Body of pancreas (tissue), 4 donors: Measurements from ENCODE around the gene MANBA.

Experiments used
- POLR2A ChIP-seq, 3 donors: fragments of 450-650 bp; IDR thresholded peaks; one replicate each; pipeline ENCODE4 v1.6.1; 2016; ENCODE audit warnings: antibody characterized with exemption in 3 of 3, mild to moderate bottlenecking in 2 of 3
- TF ChIP-seq, protein P1 (sequence below), 7 experiments: fragments of 450-650 bp in 4 of 7; fragments of 200-600 bp in 3 of 7; sonication (generic) in 3 of 7; IDR thresholded peaks; one replicate each; pipeline ENCODE4 v1.5.1; 2016 to 2019; ENCODE audit warnings: antibody characterized with exemption in 7 of 7

DNA sequence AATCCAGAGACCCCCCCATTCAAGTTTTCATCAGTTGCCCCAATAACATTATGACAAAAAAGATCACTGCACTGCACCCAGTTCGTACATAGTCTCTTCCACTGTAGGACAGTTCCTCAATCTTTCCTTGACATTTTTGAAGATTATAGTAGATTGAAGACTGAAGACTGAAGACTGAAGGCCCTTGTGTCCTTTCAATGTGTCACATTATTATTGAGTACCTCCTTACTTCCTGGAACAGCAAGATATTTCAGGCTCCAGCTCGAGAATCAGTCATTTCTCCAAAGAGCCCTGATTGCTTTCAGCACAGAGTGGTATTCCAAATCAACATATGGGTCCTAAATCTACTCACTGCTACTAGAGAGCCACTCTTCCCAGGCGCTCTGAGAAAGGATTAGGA lies 75.0 kb downstream of the MANBA start:
- TF ChIP-seq, protein P1, sequence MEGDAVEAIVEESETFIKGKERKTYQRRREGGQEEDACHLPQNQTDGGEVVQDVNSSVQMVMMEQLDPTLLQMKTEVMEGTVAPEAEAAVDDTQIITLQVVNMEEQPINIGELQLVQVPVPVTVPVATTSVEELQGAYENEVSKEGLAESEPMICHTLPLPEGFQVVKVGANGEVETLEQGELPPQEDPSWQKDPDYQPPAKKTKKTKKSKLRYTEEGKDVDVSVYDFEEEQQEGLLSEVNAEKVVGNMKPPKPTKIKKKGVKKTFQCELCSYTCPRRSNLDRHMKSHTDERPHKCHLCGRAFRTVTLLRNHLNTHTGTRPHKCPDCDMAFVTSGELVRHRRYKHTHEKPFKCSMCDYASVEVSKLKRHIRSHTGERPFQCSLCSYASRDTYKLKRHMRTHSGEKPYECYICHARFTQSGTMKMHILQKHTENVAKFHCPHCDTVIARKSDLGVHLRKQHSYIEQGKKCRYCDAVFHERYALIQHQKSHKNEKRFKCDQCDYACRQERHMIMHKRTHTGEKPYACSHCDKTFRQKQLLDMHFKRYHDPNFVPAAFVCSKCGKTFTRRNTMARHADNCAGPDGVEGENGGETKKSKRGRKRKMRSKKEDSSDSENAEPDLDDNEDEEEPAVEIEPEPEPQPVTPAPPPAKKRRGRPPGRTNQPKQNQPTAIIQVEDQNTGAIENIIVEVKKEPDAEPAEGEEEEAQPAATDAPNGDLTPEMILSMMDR (IDR thresholded peaks at IDR 0.05): no peak
- TF ChIP-seq POLR2A (IDR thresholded peaks at IDR 0.05): no peak
